NCI-H510A treated with DMSO at 0.1 percent for 48 hours (cell line): ENCODE results near the gene COLGALT1.

Source experiments
- DNase-seq: peaks from one replicate; lab custom pipeline; 2025; lab: John Stamatoyannopoulos, UW

Gene COLGALT1

DNA sequence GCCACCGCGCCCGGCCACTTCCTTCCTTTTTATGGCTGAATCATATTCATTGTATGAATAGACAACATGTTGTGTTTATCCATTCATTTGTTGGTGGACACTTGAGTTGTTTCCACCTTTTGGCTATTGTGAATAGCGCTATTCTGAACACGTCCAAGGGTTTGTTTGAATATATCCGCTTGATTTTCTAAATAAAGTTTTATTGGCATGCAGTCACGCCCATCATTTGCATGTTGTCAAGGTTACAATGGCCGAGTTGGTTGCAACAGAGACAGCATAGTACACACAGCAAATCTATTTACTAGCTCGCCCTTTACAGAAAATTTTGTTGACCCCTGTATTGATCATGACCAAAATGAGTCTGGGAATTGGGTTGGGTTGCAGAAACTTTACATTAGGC, 43.5 kb downstream of the COLGALT1 start:
- DNase-seq: no peak

DNA sequence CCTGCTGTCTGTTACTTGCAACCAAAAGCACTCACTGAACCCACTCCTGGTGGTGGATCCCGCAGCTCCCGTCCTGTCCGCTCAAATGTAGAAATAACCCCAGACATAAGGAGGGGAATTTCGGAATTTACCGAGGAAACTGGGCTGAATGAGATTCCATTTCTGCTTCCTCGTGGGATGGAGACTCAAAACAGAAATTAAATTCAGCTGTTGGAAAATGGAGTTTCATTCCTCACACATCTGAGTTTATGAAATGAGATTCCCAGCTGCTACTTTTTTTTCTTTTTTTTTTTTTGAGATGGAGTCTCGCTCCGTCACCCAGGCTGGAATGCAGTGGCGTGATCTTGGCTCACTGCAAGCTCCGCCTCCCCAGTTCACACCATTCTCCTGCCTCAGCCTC, 44.3 kb downstream of the COLGALT1 start:
- no peak for DNase-seq

DNA sequence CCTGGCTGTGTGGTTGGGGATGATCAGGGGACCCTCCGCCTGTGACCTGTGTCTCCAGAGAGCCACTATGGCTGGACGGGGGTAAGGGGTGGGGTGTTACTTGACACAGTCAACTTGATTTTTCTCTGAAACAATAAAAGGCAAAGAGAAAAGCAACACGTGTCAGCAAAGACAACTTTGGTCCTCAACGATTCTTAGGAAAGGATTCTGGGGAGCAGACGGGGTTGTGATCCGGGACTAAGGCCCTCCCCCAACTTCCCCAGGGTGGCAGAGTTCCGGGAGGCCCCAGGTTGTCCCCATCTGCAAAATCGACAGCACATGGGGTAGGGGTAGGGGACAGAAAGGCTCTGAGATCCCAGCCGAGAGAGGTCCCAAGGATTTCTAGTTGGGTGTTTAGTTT, 46.2 kb downstream of the COLGALT1 start:
- no peak for DNase-seq

DNA sequence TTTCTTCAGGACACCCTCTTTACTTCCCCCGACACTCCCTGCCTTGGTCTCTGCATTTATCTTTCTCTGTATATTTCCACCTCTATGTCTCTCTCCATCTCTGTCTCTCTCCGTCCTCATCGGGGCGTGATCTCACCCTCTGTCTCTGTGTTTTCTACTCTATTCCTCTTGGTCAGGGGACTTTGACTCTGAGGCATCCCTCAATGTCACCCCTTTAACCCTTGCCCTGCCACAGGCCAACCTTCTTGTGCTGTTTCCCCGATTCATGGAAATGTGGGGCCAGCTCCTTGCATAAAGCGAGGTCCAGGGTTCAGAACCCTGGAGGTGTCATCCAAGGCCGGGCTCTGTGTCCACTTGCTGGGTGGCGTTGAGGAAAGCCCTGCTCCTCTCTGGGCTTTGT, 46.8 kb downstream of the COLGALT1 start:
- no peak for DNase-seq

DNA sequence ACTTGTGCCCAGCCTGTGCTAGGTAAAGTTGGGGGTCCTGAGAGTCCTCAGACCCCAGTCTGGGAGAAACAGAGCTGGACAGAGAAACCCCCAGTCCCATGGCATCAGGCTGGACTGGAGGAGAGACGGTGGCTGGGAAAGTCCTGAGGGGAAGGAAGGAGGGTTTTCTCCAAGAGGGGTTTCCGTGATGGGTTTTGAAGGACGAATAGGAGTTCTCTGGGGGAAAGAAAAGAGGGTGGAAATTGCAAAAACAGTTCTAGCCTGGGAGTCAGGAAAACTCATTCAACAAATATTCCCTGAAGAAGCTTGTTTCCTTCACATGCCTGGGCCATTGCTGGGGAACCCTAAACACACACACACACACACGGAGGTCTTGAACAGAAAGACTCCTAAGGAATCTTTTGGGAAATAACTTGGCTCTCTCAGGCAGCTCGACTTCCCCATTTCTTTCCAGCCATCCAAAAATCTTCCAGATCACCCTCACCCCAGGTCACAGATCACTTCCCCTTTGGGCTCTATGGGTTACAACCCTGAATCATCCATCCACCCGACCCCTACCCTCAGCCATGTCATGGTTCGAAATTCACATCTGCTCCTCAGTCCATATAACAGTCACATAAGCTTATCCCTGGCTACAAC, 47.5 kb downstream of the COLGALT1 start:
- DNase-seq: no peak

DNA sequence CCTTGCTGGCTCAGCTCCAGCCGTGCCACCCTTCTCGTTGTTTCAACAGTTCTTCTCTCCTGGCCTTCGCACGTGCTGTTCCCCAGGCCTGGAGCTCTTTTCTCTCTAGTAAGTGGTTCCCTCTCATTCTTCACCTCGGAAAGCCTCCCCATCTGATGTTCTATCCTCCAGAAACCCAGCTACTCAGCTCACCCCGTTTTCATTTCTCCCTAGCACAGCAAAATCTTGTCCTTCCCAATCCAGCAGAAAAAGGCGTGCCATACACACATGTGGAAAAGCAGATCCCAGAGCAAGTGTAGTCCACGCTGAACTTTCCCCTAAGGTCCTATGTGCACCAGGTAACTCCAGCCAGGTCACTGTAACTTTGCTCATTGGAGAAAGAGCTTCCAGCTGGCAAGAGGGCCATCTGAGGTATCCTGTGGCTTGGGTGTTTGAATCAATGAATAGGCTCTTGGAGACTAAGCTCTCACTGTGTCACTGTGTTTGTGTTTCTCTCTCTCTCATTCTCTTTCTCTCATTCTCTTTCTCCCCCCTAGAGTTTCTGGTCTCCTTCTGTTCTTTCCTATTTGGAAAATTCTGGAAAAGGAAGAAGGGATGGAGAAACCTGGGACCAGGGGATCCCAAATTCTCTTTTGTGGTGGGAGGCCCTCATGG, 49.0 kb downstream of the COLGALT1 start:
- DNase-seq: no peak

DNA sequence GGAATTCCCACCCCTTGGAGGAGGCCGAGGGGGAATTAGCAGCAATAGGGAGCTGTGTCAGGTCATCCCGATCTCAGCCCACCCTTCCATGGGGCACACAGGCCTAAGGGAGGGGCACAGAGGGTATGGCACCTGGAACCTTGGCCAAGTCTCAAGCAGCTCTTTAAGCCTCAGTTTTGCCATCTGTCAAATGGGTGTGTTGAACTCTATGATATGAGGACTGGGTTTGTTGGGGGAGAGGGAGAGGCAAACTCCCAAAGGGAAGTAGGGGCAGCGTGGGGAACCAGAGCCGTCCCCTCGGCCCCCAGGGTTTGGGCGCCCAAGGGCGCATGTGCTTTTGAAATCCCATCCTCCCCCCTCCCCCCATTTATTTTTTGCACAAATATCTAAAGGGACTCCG, 49.7 kb downstream of the COLGALT1 start:
- no peak for DNase-seq

DNA sequence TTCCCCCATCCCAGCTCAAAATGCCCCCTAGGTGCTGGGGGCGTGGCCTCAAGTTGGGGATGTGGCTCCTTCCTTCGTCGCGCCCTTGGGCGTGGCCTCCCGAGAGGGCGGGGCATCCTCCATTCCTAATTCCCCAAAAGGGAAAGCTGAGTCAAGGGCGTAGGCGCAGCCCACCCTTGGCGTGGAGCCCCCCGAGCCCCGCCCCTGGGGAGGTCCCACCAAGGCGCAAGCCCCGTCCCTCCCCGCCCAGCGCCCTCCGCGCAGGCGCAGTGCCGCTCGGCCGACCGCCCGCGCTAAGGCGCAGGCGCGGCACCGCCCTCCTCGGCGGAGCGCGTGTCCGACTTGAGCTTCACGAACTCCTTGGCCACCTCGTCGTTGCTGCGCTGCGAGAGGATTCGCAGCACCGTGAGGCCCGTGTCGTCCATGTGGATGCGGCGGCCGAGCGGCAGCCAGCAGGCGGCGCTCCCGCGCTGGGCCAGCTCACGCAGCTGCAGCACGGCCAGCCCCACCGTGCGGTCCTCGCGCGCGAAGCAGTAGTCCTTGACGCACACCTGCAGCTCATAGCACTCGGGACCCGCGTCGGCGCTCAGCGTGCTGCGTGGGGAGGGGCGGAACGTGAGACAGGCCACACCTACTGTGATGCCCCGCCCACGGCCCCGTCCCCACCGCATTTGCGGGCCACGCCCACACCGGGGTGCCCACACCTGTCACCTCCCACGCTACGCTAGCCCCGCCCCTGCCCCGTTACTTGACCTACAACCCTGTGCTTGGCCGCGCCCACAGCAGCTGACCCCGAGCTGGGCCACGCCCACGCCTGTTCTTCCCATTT, 50.5 kb downstream of the COLGALT1 start:
- DNase-seq: no peak

DNA sequence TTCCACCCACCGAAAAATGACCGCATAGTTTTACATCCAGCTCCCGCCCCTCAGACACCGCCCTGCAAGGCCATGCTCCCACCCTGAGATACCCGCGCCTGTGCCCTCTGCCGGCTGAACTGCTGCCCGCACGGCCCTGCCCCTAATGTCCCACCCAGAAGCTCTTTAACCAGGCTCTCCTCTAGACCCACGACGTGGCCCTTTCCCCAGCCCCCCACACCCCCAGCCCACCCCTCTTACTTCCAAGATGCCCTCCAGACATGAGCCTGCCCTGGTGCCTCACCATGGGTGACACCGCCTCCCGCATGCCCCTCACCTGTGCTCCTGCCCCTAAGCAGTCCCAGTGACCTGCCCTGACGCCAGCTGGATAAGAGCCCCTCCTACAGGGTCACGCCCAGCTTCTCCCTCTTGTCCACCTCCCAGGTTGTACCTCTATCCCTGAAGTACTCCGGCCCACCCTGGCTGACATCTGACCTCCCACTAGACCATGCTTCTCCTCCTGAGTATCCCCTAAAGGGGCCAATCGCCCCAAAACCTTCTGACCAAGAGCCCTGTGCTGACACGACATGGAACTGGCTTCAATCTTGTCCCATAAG, 51.2 kb downstream of the COLGALT1 start:
- DNase-seq: no peak

DNA sequence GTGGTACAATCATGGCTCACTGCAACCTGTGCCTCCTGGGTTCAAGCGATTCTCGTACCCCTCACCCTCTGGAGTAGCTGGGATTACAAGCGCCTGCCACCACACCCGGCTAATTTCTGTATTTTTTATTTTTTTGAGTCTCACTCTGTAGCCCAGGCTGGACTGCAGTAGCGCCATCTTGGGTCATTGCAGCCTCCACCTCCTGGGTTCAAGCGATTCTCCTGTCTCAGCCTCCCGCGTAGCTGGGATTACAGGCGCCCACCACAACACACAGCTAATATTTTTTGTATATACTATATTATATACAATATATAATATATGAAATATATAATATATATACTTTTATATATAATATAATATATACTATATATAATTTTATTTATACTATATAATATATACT, 52.5 kb downstream of the COLGALT1 start:
- DNase-seq: no peak

DNA sequence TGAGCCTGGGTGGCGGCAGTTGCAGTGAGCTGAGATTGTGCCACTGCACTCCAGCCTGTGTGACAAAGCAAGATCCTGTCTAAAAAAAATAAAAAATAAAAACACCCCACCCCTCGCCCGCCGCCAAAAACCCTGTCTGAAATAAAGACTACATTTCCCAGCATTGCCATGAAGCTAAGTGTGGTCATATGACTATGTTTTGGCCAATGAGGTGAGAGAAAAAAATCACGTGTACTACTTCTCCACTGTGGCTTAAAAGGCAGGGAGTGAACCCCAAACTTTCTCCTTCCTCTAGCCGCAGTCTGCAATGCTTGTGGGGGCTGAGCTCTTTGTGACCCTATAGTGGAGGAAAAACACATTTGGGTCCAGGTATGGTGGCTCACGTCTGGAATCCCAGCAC, 54.9 kb downstream of the COLGALT1 start:
- no peak for DNase-seq

DNA sequence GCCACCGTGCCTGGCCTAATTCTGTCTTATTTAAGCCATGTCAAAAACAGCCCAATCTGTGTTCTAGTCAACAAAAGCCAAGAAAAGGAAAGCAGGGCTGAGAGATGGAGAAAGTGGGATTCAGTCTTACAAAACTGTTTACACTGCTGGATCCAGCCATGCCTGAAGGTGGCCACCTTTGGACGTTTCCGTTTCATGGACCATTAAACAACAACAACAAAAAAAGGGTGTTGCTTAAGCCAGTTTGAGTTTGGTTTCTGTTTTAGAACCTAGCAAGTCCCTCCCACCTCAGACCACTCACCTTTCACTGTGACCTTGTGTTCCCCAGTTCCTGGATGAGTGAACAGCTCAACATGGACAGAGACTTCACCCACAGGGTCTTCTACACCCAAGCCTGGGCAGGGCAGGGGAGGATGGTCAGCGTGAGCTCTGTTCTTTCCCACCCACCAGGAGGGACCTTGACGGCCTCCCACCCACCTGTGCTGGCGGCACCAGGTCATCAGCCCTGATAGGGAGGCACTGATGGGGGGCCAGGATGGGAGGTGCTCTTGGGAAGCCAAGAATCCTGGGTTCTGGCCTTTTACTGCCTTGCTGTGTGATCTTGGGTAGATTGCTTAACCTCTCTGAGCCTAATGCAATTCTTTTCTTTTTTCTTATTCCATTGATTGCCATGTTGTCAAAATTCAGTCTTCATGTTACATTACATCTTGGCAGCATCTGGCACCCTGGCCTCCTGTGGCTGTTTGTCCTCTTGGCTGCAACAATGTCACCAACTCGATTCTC, 56.2 kb downstream of the COLGALT1 start:
- DNase-seq: no peak

DNA sequence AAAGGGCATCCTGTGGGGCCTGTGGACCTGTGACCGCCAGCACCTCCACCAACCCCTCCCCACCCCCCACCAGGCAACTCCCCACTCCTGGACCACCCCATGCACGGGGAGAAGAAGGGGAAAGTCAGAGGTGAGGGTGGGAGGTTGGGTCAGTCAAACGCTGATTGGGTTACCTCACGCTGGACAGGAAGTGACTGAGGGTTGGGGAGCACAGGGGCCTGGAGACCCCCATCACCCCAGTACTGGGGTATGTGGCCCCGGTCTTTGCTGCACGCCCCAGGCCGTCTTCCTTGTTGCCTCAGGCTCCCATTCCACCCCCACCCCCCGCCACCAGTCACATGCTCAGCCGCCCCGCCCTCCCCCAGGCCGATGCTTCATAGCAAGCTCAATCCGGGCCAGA, 59.0 kb downstream of the COLGALT1 start:
- DNase-seq: no peak

DNA sequence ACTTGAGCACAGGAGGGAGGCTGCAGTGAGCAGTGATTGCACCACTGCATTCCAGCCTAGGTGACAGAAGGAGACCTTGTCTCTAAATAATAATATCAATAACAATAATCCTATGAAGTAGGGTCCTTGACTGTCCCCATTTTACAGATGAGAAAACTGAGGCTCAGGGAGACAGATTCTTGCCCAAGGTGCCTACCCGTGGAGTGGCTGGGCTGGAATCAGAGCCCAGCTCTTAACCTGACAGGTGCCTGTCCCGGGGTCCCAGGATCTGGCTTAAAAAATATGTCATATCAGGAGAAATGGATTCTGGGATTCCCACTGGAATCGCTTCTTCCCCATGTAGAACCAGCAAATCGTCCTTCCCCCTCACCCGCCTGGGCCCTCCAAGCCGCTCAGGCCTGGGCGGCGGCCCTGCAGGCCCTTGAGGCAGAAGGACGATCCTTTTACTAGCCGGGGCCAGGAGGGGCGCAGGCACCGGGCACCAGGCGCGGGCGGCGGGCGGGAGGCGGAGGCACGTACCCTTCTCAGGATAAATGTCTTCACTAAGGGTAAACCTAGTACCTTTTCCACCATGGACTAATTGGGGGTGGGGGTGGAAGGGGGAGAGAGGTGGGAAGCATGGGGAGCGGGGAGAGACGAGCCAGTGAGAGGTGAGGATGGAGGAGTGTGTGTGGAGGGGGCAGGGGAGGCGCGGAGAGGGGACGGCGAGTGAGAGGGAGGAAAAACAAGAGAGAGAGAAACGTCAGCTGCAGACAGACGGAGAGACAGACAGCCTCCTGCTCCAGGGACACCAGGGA, 60.6 kb downstream of the COLGALT1 start:
- DNase-seq: no peak

DNA sequence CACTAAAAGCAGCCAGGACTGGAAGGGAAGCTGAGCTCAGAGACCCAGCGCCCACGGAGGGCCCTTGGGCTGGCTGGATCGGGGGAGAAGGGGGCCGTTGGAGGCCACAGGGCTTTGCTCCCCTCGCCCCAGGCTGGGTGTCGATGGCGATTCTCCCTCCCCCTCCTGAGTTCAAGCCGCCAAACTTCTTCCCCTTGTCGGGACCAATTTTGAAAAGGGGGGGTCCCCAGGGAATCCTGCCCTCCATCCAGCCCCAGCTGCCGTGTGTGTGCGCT, 61.2 kb downstream of the COLGALT1 start:
- no peak for DNase-seq

DNA sequence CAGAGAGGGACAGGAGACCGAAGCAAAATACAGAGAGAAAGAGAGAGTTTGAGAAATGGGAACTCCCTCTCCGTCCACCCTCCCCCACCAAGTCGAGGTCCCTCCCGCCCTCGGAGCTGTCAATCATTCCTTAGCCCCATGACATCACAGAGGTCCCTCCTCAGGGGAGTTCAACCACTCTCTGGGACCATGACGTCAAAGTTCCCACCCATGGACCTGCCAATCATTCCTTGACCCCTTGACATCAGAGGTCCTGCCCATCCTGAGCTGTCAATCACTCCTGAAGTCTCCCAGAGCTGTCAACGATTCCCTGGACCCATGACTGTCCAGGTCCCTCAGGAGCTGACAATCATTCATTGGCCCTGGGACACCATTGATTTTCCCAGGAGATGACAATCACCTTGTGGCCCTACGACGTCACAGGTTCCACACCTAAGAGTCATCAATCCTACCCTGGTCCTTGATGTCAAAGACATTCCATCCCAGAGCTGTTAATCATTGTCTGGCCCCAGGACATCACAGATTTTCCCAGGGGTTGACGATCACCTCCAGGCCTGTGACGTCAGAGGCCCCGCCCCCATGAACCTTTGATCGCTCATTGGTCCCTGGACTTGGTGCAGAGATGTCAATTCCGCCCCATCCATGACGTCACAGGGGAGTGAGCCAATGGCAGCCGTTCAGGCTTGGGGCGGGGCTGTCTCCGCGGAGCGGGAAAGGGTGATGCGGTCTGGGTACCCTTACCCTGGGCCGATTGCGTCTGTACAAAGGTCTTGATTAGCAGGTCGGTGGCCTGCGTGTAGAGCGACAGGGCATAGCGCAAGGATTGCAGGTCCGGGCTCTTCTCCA, 61.7 kb downstream of the COLGALT1 start:
- DNase-seq: no peak

DNA sequence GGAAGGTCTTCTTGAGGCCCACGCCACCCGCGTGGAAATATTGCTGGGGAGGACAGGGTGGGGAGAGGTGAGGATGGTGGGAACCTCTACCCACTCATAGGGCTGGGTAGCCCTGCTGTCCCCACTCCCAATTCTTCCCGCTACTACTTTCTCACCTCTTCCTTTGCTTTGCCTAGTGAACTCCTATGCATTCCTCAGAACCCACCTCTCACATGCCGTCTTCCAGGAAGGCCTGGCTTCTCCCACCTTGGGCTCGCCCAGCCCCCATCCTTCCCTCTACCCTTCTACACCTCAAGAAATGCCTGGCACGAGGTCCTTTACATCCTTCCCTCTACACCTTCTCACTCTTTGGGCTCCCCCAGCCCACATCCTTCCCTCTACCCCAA, 62.4 kb downstream of the COLGALT1 start:
- no peak for DNase-seq

DNA sequence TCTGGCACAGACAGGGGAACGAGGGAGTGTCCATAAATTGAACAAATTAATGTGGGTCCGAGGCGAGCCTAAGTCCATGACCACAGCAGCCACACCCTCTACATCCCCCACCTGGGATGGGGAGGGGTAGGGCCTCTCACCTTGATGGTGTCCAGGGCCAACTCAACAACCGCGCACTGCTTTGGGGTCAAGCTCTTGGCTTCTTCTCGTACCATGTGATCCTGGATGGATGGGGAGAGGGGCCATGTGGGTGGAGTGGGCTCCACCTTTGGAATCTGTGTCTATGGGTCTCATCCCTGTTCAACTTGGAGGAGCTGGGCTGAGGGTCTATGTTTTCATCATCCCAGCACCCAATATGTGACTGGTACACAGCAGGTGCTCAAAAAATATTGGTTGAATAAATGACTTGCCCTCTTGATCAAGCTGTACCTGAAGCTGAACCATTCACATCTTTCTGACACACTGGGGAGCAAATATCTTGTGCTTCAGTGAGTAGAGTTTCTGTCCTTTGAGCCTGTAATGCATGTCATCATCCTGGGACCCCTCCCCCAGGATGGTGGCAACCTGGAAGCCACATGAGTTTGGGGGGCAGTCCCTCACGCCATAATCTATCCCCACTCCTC, 62.9 kb downstream of the COLGALT1 start:
- DNase-seq: no peak

DNA sequence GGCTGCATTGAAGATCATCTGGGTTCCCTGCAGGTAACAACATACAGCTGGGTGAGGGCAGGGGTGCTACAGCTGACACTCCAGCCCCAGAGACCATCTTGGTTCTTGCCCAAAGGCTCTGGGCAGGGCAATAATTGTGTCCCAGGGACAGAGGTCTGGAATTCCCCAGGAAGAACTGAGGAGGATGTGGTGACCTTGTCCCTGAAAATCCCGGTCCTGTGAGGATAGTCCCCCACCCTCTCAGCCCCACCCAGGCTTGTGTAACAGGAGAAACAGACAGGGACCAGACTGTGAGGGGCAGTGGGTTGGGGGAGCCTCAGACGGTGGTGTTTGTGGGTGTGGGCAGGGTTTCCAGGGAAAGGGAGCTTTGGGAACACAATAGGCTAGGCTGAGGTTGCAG, 63.5 kb downstream of the COLGALT1 start:
- no peak for DNase-seq

DNA sequence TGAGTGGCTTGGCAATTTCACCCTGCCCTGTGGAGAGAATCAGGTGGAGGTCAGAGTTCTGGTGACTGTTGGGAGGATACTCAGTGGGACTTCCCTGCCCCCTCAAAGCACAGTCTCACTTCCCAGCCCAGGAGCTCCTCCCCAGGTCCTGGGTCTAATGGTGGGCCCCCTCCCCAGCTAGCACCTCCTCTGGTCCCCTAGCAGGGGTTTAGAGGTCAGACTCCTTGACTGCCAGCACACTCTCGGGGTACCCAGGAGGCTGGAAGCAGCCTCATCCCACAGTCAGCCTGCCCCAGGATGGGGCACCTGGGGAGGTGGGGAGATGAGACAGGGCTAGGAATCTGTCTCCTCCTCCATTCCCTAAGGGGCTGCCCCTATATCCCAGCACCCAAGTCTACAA, 65.2 kb downstream of the COLGALT1 start:
- DNase-seq: no peak
